A549 (cell line): ENCODE measurements around the gene ABCB8. TPM values are rescaled to one million over a fixed set of nuclear protein-coding genes. Genes with fewer than 3 reads are reported as not detected.

Source experiments
- ATAC-seq, 2 experiments: fragments of 200-7000 bp in 1 of 2; fragments of >200 bp in 1 of 2; cut with Nextera tagmentation in 1 of 2; cut with Tn5 transposase in 1 of 2; 3 replicates each; pipeline versions ENCODE4 v1.8.0 to v1.9.1; 2018 to 2020; ENCODE audit warnings: mild to moderate bottlenecking in 1 of 2, moderate library complexity in 1 of 2
- CTCF ChIA-PET: fragments of 300-600 bp; sonication (Branson Sonifier 250); formaldehyde crosslinking; extraction: SDS; loops from one replicate; lab custom pipeline; 2021; ENCODE audit warnings: antibody characterized with exemption, inconsistent platforms; lab: Yijun Ruan, JAX
- POLR2A ChIA-PET: fragments of 350-600 bp; formaldehyde crosslinking; extraction: SDS; loops from one replicate; lab custom pipeline; 2021; ENCODE audit warnings: antibody characterized with exemption, inconsistent platforms; lab: Yijun Ruan, JAX
- DNase-seq, 2 experiments: peaks; one replicate each; pipeline versions ENCODE4 v3.0.0 to v3.0.0-alpha.2; 2011 to 2016; ENCODE audit warnings: low read depth in 1 of 2, low spot score in 1 of 2
- FAIRE-seq: peaks from 2 replicates; lab custom pipeline; 2011; peaks lifted over from hg19 to GRCh38; lab: Jason Lieb, UNC
- H3K27ac ChIP-seq, 2 experiments: fragments of >200 bp; sonication (Bioruptor Twin); formaldehyde crosslinking; 3 replicates each; pipeline ENCODE4 v1.5.1; 2016 to 2017
- H3K4me1 ChIP-seq: fragments of >200 bp; sonication (Bioruptor Twin); formaldehyde crosslinking; 3 replicates; pipeline ENCODE4 v1.6.1; 2016
- H3K4me2 ChIP-seq: fragments of >200 bp; sonication (Bioruptor Twin); formaldehyde crosslinking; 3 replicates; pipeline ENCODE4 v1.6.1; 2016
- H3K4me3 ChIP-seq: fragments of >200 bp; sonication (Bioruptor Twin); formaldehyde crosslinking; 3 replicates; pipeline ENCODE4 v1.5.1; 2016
- H3K9me3 ChIP-seq: fragments of >200 bp; sonication (Bioruptor Twin); formaldehyde crosslinking; 3 replicates; pipeline ENCODE4 v1.6.1; 2016
- BCL3 ChIP-seq: fragments of >200 bp; sonication (Bioruptor Twin); formaldehyde crosslinking; IDR thresholded peaks from 3 replicates; pipeline ENCODE4 v1.6.1; 2016
- BHLHE40 ChIP-seq: IDR thresholded peaks from 2 replicates; pipeline ENCODE4 v1.6.1; 2012; ENCODE audit warnings: low read depth, low read length, inconsistent platforms
- CHD2 ChIP-seq: fragments of 150-350 bp; IDR thresholded peaks from 2 replicates; pipeline ENCODE4 v1.6.1; 2014; ENCODE audit warnings: low read length; ENCODE audit not compliant: partially characterized antibody
- CTCF ChIP-seq: fragments of >200 bp; sonication (Bioruptor Twin); formaldehyde crosslinking; IDR thresholded peaks from 3 replicates; pipeline ENCODE4 v1.5.1; 2016
- EP300 ChIP-seq, 2 experiments: fragments of >200 bp; sonication (Bioruptor Twin); formaldehyde crosslinking; IDR thresholded peaks; 2 replicates in 1 of 2; 3 replicates in 1 of 2; pipeline ENCODE4 v1.6.1; 2016 to 2017
- FOSL2 ChIP-seq, 2 experiments: fragments of 450-650 bp in 1 of 2; fragments of >200 bp in 1 of 2; sonication (Bioruptor Twin) in 1 of 2; formaldehyde crosslinking; IDR thresholded peaks; 2 replicates each; pipeline versions ENCODE4 v1.5.0 to v1.6.1; 2016 to 2020; ENCODE audit warnings: mild to moderate bottlenecking in 1 of 2, moderate library complexity in 1 of 2
- HES2 ChIP-seq: fragments of >200 bp; sonication (Bioruptor Twin); formaldehyde crosslinking; IDR thresholded peaks from 2 replicates; pipeline ENCODE4 v1.6.1; 2016
- HMGXB4 ChIP-seq: fragments of 250-450 bp; sonication (Bioruptor Pico); IDR thresholded peaks from 2 replicates; pipeline ENCODE4 v1.5.0; 2021; ENCODE audit warnings: mild to moderate bottlenecking, moderate library complexity, borderline replicate concordance
- HOXB5 ChIP-seq: fragments of 250-450 bp; sonication (Bioruptor Pico); IDR thresholded peaks from 2 replicates; pipeline ENCODE4 v1.5.0; 2020; ENCODE audit warnings: mild to moderate bottlenecking, moderate library complexity
- JUNB ChIP-seq: fragments of >200 bp; sonication (Bioruptor Twin); formaldehyde crosslinking; IDR thresholded peaks from 2 replicates; pipeline ENCODE4 v1.6.1; 2016
- MAFK ChIP-seq: fragments of 450-650 bp; IDR thresholded peaks from 2 replicates; pipeline ENCODE4 v1.6.1; 2014; ENCODE audit not compliant: partially characterized antibody
- TFCP2L1 ChIP-seq: fragments of 250-450 bp; sonication (Bioruptor Pico); IDR thresholded peaks from 2 replicates; pipeline ENCODE4 v1.5.0; 2021; ENCODE audit warnings: mild to moderate bottlenecking
- ZNF302 ChIP-seq: fragments of 250-450 bp; sonication (Bioruptor Pico); IDR thresholded peaks from 2 replicates; pipeline ENCODE4 v1.9.0; 2021; ENCODE audit warnings: inconsistent platforms, mild to moderate bottlenecking, moderate library complexity
- WGBS: methylation state at CpG from one replicate; pipeline ENCODE4 v1.1.6; 2017; ENCODE audit errors: missing lambda C conversion rate; 5-methylcytosine and 5-hydroxymethylcytosine counted together
- polyA plus RNA-seq, 4 experiments: library from polyadenylated mRNA; depleted of rRNA in 3 of 4; stranded (reverse); fragments of >200 nt; fragmentation: RNase III in 1 of 4; extraction: RNeasy Plus Mini Kit Qiagen cat#74134 plus additional on column Dnase treatment in 1 of 4; gene quantifications; 2 replicates in 3 of 4; 3 replicates in 1 of 4; pipeline ENCODE4 v1.2.3, GENCODE V29; 2011 to 2017

Gene ABCB8
- polyA plus RNA-seq, 2 of the 4 experiments (the other 2 are of a cell fraction) = 19.6 to 41.1 TPM

- ChIA-PET POLR2A (no interaction called here), CTCF (interaction anchor here (0.9 to 9.0 kb wide), 8 partner anchors 12 to 126 kb away, joined by 3 to 110 read pairs (median 4); no protein-coding TSS in a partner anchor)
- 0 out of 6 replicates have a peak within 1 kb of the TSS, but pooled peaks of 1 of the 2 experiments have one; percentile 13 for H3K27ac ChIP-seq
- H3K4me2 ChIP-seq = no peak within 1 kb of the TSS
- TF ChIP-seq EP300 (IDR thresholded peaks at IDR 0.05) (no peak), HES2 (no peak), HOXB5 (CRISPR knock-in tag) (no peak), ZNF302 (CRISPR knock-in tag) (no peak), CTCF (no peak), MAFK (no peak), JUNB (no peak), BHLHE40 (no peak), BCL3 (no peak), HMGXB4 (CRISPR knock-in tag) (no peak), TFCP2L1 (CRISPR knock-in tag) (no peak)
- ATAC-seq (no peak), DNase-seq (no peak), FAIRE-seq (no peak)
- H3K4me1 ChIP-seq = peaks cover 16% of the 10 kb centered on the region; the same call in 2 of the 3 replicates
- no peak within 1 kb of the TSS for H3K4me3 ChIP-seq
- 59% methylated on average over 4 of the region's 4 CpGs for WGBS
- no peaks in the 10 kb centered on the region for H3K9me3 ChIP-seq
Observed at GRCh38 chr7:151024435-151025056, 3.7 kb upstream of the ABCB8 start, which contains the start of gene ATG9B. ATG9B (minus strand) TSS chr7:151024494; CDS start chr7:151024423, 71 bp downstream.

DNA sequence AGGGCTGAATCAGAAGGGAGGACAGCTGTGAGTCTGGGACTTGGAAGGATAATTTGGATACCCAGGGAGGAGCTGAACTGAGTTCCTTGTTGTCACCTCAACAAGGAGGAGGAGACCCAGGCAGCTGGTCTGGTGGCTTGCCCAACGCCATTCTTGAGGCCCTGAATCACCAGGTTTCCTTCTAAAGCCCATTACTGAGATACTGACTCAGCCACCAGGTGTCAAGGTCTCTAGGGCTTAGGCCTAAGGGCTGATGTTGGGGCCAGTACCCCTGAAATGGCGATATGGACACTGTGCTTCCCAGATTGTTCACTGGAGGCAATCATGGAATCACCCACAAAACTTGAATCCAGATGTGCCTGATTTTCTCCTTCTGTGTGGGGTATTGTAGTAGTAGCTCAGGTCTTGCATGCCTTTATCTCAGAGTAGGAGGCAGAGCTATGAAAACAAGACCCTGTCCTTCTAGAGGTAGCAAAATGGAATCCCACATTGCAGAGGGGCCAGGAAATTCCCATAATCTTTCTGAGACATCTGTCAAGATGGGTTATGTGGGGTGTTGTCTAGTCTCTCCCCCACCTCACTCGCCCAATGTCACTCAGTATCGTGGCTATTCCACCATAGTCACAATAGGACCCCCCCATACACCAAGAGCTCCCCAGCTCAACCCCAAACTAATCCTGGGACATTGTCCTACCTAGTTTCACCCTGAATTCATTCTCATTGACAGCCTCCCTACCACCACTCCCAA lies 2.2 kb upstream of the ABCB8 start:
- ATAC-seq (no peak), FAIRE-seq (no peak), DNase-seq (peak in 1 of 2 experiments; percentile 49)
- Histone ChIP-seq H3K27ac (0 out of 6 replicates have a peak overlapping the region, but pooled peaks of 1 of the 2 experiments have one; percentile 20), H3K9me3 (no peaks in the 10 kb centered on the region), H3K4me3 (no peak overlapping the region), H3K4me2 (no peak overlapping the region), H3K4me1 (peaks cover 21% of the 10 kb centered on the region; the same call in 2 of the 3 replicates)
- ChIA-PET CTCF (interaction anchor here (0.8 to 3.3 kb wide), 5 partner anchors 8 to 85 kb away, joined by 3 to 15 read pairs (median 4); no protein-coding TSS in a partner anchor), POLR2A (no interaction called here)
- WGBS = 61% methylated on average over 4 of the region's 4 CpGs
- TF ChIP-seq FOSL2 (IDR thresholded peaks at IDR 0.05) (no peak), FOSL2 (CRISPR knock-in tag; IDR thresholded peaks at IDR 0.05) (0 out of 2 replicates have a peak, but pooled peaks have one; percentile 21), CHD2 (no peak), MAFK (peak; percentile 75)
